ENCODE data around the gene GCK.

The GCK gene

DNA sequence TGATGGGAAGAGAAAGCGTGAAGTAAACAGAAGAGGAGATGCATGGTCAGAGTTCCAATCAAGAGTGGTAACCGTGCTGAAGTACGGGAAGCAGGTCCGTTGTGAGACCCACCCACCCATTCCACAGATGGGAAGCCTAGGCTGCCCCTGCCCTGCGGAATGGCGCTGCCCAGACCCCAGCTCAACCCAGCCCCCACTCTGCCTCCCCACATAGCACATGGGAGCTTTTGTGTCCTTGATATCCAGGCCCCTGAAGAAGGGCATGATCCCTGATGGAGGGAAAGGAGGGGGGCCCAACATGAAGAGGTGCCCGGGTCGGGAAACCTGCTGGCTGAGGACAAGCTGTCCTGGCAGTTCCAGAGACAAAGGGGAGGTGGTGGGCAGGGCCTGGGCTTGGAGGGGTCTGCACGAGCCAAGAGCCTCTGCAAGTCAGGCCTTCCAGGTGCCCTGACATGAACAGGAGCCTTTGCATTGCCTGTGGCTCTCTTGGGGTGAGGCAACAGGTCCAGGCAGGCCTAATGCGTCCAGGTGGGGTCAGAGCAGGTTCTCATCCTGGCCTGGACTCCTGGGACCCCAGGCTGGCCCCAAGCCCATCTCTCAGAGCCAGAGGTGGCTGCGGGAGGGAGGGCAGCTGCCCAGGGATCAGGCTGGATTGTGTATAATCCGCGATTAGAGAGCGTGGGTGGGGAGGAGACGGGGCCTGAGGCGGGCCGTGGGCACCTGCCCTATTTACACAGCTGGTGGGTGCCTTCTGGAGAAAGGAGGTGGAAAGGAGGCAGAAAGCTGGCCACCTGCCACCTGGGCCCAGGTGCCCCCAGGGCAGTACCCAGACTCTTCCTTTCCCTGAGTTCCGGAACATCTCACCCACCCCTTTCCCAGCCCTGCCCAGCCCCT, 35.1 kb upstream of the GCK start:
- H3K23ac ChIP-seq (ENCODE audit: low read depth, low read length, poor library complexity) = no peak overlapping the region
- 100% methylated on average over 1 of the region's 18 CpGs; no CpG with 5 or more reads in 1 of the 2 donors for WGBS, 2 donors (ENCODE audit: extremely low coverage in 2 of 2, insufficient read length in 2 of 2, insufficient replicate concordance in 1 of 2)
- H2BK15ac ChIP-seq (ENCODE audit: low read length) = peak overlapping the region; percentile 96
- no peaks in the 10 kb centered on the region for H3K36me3 ChIP-seq (replicated peaks in 1 of 2; ENCODE audit: control insufficient read depth in 2 of 2, insufficient read depth in 2 of 2, low read length in 2 of 2)
- H2BK120ac ChIP-seq (ENCODE audit: low read depth, low read length) = no peak overlapping the region
- H3K14ac ChIP-seq (ENCODE audit: low read length) = peak overlapping the region; percentile 97
- H3K4me2 ChIP-seq (ENCODE audit: insufficient read depth, low read length, poor library complexity, severe bottlenecking) = no peak overlapping the region
- no peak overlapping the region for H2AFZ ChIP-seq (ENCODE audit: low read length)
- H4K91ac ChIP-seq (ENCODE audit: low read depth, low read length, poor library complexity) = no peak overlapping the region
- peaks cover 4 to 15% of the 10 kb centered on the region in 2 donors for H3K4me1 ChIP-seq (ENCODE audit: control insufficient read depth in 2 of 2, insufficient read depth in 1 of 2, low read depth in 1 of 2, low read length in 2 of 2)
- H4K8ac ChIP-seq (ENCODE audit: low read depth, low read length) = no peak overlapping the region
- DNase-seq (ENCODE audit: low spot score) = no peak
- H3K18ac ChIP-seq (ENCODE audit: low read length) = peak overlapping the region; percentile 90
- H3K9me3 ChIP-seq (replicated peaks in 1 of 2; ENCODE audit: control insufficient read depth in 2 of 2, insufficient read depth in 1 of 2, low read depth in 1 of 2, low read length in 2 of 2) = peaks cover 0 to 3% of the 10 kb centered on the region in 2 donors
- H2BK12ac ChIP-seq (ENCODE audit: low read length) = peak overlapping the region; percentile 63
- peaks cover 4% of the 10 kb centered on the region for H3K79me1 ChIP-seq (ENCODE audit: low read depth, low read length)
- peak overlapping the region; percentile 48 for H2BK5ac ChIP-seq (ENCODE audit: low read length)
- peak overlapping the region; percentile 93 for H3K4ac ChIP-seq (ENCODE audit: low read length)
- H2AK5ac ChIP-seq (ENCODE audit: low read depth, low read length) = peak overlapping the region; percentile 89
- no peak overlapping the region for H3K27ac ChIP-seq (replicated peaks; ENCODE audit: low read length)
- H3K4me3 ChIP-seq (ENCODE audit: low read length in 2 of 2) = no peak overlapping the region
- peaks cover 0 to 36% (median 0%) of the 10 kb centered on the region in 3 experiments for H3K27me3 ChIP-seq (ENCODE audit: control insufficient read depth in 3 of 3, insufficient read depth in 3 of 3, low read depth in 1 of 3, low read length in 3 of 3)
- no peak overlapping the region for H3K9ac ChIP-seq (ENCODE audit: low read depth, low read length, poor library complexity)

DNA sequence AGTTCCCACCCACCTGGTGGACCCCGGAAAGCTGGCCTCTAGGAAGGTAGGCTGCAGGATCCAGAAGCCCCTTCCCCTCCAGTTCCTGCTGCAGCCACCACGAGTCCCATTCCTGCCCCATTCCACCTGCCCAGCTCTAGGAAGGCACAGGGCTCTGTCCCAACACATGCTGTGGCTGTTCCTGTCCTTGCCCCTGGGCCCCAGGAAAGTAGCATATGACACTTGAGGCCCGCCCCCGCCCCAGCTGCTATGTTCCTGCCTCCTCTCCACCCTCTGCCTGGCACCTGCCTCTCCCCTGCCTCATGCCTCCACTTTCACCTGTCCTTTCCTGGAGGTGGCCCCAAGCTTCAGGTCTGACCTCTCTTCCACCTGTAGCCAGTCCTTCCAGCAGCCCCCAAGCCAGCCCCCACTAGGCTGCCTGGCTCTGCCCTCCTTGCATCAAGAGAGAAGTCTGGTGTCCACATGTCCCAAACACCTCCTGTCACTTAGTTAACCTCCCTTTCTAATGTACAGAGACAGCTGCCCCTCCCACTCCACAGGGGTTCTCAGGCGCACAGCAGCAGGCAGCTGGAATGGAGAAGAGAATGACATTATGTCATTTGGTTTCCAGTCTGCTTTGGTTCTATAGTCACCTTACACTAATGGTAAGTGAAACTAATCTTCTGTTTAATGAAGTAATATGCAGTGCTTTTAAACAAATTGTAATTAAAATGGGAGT, 34.3 kb upstream of the GCK start:
- DNase-seq (ENCODE audit: low spot score) = no peak
- peaks cover 4 to 9% of the 10 kb centered on the region in 2 donors for H3K9me3 ChIP-seq (replicated peaks in 1 of 2; ENCODE audit: control insufficient read depth in 2 of 2, insufficient read depth in 1 of 2, low read depth in 1 of 2, low read length in 2 of 2)
- H3K4me3 ChIP-seq (ENCODE audit: low read length in 2 of 2) = no peak overlapping the region
- H3K14ac ChIP-seq (ENCODE audit: low read length) = no peak overlapping the region
- H2AFZ ChIP-seq (ENCODE audit: low read length) = no peak overlapping the region
- H4K8ac ChIP-seq (ENCODE audit: low read depth, low read length) = no peak overlapping the region
- H3K18ac ChIP-seq (ENCODE audit: low read length) = peak overlapping the region; percentile 44
- H3K27me3 ChIP-seq (ENCODE audit: control insufficient read depth in 3 of 3, insufficient read depth in 3 of 3, low read depth in 1 of 3, low read length in 3 of 3) = peaks cover 0 to 33% (median 0%) of the 10 kb centered on the region in 3 experiments
- no peak overlapping the region for H4K91ac ChIP-seq (ENCODE audit: low read depth, low read length, poor library complexity)
- peaks cover 4% of the 10 kb centered on the region for H3K79me1 ChIP-seq (ENCODE audit: low read depth, low read length)
- H3K36me3 ChIP-seq (replicated peaks in 1 of 2; ENCODE audit: control insufficient read depth in 2 of 2, insufficient read depth in 2 of 2, low read length in 2 of 2) = no peaks in the 10 kb centered on the region
- peak overlapping the region; percentile 61 for H2BK15ac ChIP-seq (ENCODE audit: low read length)
- H3K4me1 ChIP-seq (ENCODE audit: control insufficient read depth in 2 of 2, insufficient read depth in 1 of 2, low read depth in 1 of 2, low read length in 2 of 2) = peaks cover 6 to 19% of the 10 kb centered on the region in 2 donors
- no CpG with 5 or more reads among the region's 5 CpGs for WGBS, 2 donors (ENCODE audit: extremely low coverage in 2 of 2, insufficient read length in 2 of 2, insufficient replicate concordance in 1 of 2)
- peak overlapping the region; percentile 71 for H3K9ac ChIP-seq (ENCODE audit: low read depth, low read length, poor library complexity)
- H2BK12ac ChIP-seq (ENCODE audit: low read length) = peak overlapping the region; percentile 2
- H3K27ac ChIP-seq (replicated peaks; ENCODE audit: low read length) = no peak overlapping the region
- no peak overlapping the region for H3K4me2 ChIP-seq (ENCODE audit: insufficient read depth, low read length, poor library complexity, severe bottlenecking)
- H2BK5ac ChIP-seq (ENCODE audit: low read length) = no peak overlapping the region
- no peak overlapping the region for H2BK120ac ChIP-seq (ENCODE audit: low read depth, low read length)
- H2AK5ac ChIP-seq (ENCODE audit: low read depth, low read length) = peak overlapping the region; percentile 37
- no peak overlapping the region for H3K23ac ChIP-seq (ENCODE audit: low read depth, low read length, poor library complexity)
- no peak overlapping the region for H3K4ac ChIP-seq (ENCODE audit: low read length)

DNA sequence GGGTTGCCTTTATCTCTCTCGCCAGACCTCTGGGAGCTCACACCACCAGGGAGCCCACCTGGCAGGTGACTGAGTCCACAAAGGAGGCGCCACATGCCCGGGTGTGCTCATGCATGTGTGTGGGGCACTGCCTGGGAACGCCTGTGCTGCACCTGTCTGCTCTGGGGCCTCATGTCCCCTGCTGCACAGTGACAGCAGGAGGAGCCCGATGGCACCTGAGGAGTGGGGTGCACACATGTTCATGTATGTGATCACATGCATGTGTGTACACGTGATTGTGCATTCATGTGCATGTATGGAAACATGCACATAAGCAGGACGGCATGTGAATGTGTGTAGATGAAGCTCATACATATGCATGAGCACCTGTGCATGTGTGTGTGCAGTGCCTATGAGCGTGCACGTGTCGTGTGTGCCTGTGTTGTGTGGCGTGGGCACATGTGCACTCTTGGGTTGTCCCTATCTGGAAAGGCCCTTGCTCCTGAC, 33.6 kb upstream of the GCK start:
- Histone ChIP-seq H3K36me3 (replicated peaks in 1 of 2; ENCODE audit: control insufficient read depth in 2 of 2, insufficient read depth in 2 of 2, low read length in 2 of 2) (no peaks in the 10 kb centered on the region), H3K4me1 (ENCODE audit: control insufficient read depth in 2 of 2, insufficient read depth in 1 of 2, low read depth in 1 of 2, low read length in 2 of 2) (peaks cover 13 to 23% of the 10 kb centered on the region in 2 donors), H3K18ac (ENCODE audit: low read length) (peak overlapping the region; percentile 1), H3K14ac (ENCODE audit: low read length) (no peak overlapping the region), H2AK5ac (ENCODE audit: low read depth, low read length) (no peak overlapping the region), H2BK15ac (ENCODE audit: low read length) (peak overlapping the region; percentile 20), H2BK12ac (ENCODE audit: low read length) (no peak overlapping the region), H2BK5ac (ENCODE audit: low read length) (no peak overlapping the region), H3K9me3 (replicated peaks in 1 of 2; ENCODE audit: control insufficient read depth in 2 of 2, insufficient read depth in 1 of 2, low read depth in 1 of 2, low read length in 2 of 2) (peaks cover 4 to 9% of the 10 kb centered on the region in 2 donors), H3K79me1 (ENCODE audit: low read depth, low read length) (peaks cover 4% of the 10 kb centered on the region), H3K4me3 (ENCODE audit: low read length in 2 of 2) (no peak overlapping the region), H3K4ac (ENCODE audit: low read length) (no peak overlapping the region), H3K27me3 (ENCODE audit: control insufficient read depth in 3 of 3, insufficient read depth in 3 of 3, low read depth in 1 of 3, low read length in 3 of 3) (peaks cover 0 to 28% (median 0%) of the 10 kb centered on the region in 3 experiments), H4K8ac (ENCODE audit: low read depth, low read length) (peak overlapping the region; percentile 70), H3K27ac (replicated peaks; ENCODE audit: low read length) (no peak overlapping the region), H3K9ac (ENCODE audit: low read depth, low read length, poor library complexity) (peak overlapping the region; percentile 71), H4K91ac (ENCODE audit: low read depth, low read length, poor library complexity) (no peak overlapping the region), H3K4me2 (ENCODE audit: insufficient read depth, low read length, poor library complexity, severe bottlenecking) (no peak overlapping the region), H2AFZ (ENCODE audit: low read length) (no peak overlapping the region), H3K23ac (ENCODE audit: low read depth, low read length, poor library complexity) (peak overlapping the region; percentile 1), H2BK120ac (ENCODE audit: low read depth, low read length) (no peak overlapping the region)
- no peak for DNase-seq (ENCODE audit: low spot score)
- no CpG with 5 or more reads among the region's 11 CpGs for WGBS, 2 donors (ENCODE audit: extremely low coverage in 2 of 2, insufficient read length in 2 of 2, insufficient replicate concordance in 1 of 2)

Data from neuronal stem cell (in vitro differentiated cells).